Subcutaneous abdominal adipose tissue (tissue), 5 donors: ENCODE results near the gene SIRT2.
A peak's percentile ranks its signal among the peaks of the same experiment; 100 is the strongest.

Experiments used
- H3K27ac ChIP-seq: one replicate; pipeline ENCODE4 v1.7.0; 2013; ENCODE audit warnings: low read depth, mild to moderate bottlenecking, inconsistent platforms, low read length, moderate library complexity
- H3K27me3 ChIP-seq, 5 donors: one replicate each; pipeline ENCODE4 v1.7.0; 2013; ENCODE audit warnings: low read length in 5 of 5, inconsistent platforms in 1 of 5; ENCODE audit not compliant: control insufficient read depth in 5 of 5, insufficient read depth in 4 of 5
- H3K36me3 ChIP-seq, 5 donors: one replicate each; pipeline ENCODE4 v1.7.0; 2013; ENCODE audit warnings: low read length in 5 of 5; ENCODE audit not compliant: control insufficient read depth in 5 of 5, insufficient read depth in 5 of 5
- H3K4me1 ChIP-seq, 5 donors: one replicate each; pipeline ENCODE4 v1.7.0; 2013; ENCODE audit warnings: low read length in 5 of 5, mild to moderate bottlenecking in 3 of 5, moderate library complexity in 1 of 5; ENCODE audit not compliant: control insufficient read depth in 5 of 5, insufficient read depth in 5 of 5
- H3K4me3 ChIP-seq, 5 donors: one replicate each; pipeline ENCODE4 v1.7.0; 2013; ENCODE audit warnings: low read length in 5 of 5, low read depth in 1 of 5
- H3K9ac ChIP-seq, 5 donors: one replicate each; pipeline ENCODE4 v1.7.0; 2013; ENCODE audit warnings: low read length in 5 of 5, mild to moderate bottlenecking in 4 of 5, moderate library complexity in 3 of 5
- H3K9me3 ChIP-seq, 5 donors: one replicate each; pipeline ENCODE4 v1.7.0; 2013; ENCODE audit warnings: low read length in 5 of 5; ENCODE audit not compliant: control insufficient read depth in 5 of 5
- donor health status: healthy.
- donor health status: healthy.
- donor health status: healthy.
- donor health status: healthy.
- donor health status: healthy.

Gene SIRT2

DNA sequence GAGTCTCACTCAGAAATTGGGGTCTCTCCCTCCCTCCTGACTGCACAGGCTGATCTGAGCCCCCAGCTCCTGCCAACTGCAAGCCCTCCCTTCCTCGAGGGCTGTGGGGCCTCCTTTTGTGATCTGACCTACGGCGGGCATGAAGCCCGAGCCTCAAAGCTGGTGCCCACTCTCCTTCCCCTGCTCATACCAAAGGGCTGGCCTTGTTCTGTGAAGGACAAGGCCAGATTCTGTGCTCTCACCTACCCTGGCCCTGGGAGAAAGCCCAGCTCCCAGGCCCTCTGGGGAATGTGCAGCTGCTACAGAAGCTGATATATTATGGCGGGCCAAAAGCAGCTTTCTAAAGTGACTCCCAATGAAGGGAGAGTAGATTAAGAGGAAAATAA lies 58.8 kb downstream of the SIRT2 start:
- peaks cover 0 to 14% (median 8%) of the 10 kb centered on the region in 5 donors for H3K4me1 ChIP-seq
- H3K27me3 ChIP-seq = no peaks in the 10 kb centered on the region
- H3K36me3 ChIP-seq = peaks cover 8 to 99% (median 97%) of the 10 kb centered on the region in 5 donors
- peak overlapping the region in 2 of 5 donors; percentile 1 to 35 for H3K9ac ChIP-seq
- H3K4me3 ChIP-seq = no peak overlapping the region
- H3K9me3 ChIP-seq = no peaks in the 10 kb centered on the region
- peak overlapping the region; percentile 23 for H3K27ac ChIP-seq

DNA sequence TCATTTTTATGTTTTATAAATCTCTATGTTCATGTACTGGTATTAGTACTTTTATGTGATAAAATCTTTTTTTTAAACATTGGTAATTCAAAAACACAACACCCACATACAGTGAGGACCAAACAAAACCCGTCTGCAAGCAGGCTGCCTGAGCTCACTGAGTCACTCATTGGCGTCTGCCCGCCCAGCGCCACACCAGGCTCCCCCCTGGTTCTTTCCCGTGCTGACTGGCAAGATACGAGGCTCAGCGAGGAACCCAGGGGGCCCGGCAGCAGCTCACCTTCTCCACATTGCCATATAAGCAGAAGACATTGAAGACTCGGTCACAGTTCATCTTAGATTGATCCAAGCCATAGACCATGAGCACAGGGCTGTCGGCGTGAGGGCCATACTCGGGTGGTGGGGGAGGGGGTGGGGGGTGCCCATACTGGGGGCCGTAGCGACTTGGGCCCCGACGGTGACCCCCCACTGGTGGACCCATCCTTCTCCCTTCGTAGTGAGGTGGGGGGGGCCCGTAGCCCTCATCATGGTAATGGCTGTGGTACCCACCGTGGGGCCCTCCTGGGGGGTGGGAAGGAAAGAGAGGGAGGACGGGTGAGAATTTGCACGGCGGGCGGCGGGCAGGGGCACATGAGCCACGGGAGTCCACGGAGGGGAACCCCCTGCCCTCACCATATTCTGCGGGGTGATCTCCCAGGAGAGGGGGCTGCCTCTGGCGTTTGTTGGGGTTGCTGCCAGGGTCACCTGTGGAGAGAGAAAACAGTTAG lies 59.4 kb downstream of the SIRT2 start:
- H3K27me3 ChIP-seq = no peaks in the 10 kb centered on the region
- no peak overlapping the region for H3K4me3 ChIP-seq
- peaks cover 0 to 14% (median 7%) of the 10 kb centered on the region in 5 donors for H3K4me1 ChIP-seq
- H3K9ac ChIP-seq = no peak overlapping the region
- H3K36me3 ChIP-seq = peaks cover 8 to 98% (median 94%) of the 10 kb centered on the region in 5 donors
- H3K27ac ChIP-seq = peak overlapping the region; percentile 23
- no peaks in the 10 kb centered on the region for H3K9me3 ChIP-seq

DNA sequence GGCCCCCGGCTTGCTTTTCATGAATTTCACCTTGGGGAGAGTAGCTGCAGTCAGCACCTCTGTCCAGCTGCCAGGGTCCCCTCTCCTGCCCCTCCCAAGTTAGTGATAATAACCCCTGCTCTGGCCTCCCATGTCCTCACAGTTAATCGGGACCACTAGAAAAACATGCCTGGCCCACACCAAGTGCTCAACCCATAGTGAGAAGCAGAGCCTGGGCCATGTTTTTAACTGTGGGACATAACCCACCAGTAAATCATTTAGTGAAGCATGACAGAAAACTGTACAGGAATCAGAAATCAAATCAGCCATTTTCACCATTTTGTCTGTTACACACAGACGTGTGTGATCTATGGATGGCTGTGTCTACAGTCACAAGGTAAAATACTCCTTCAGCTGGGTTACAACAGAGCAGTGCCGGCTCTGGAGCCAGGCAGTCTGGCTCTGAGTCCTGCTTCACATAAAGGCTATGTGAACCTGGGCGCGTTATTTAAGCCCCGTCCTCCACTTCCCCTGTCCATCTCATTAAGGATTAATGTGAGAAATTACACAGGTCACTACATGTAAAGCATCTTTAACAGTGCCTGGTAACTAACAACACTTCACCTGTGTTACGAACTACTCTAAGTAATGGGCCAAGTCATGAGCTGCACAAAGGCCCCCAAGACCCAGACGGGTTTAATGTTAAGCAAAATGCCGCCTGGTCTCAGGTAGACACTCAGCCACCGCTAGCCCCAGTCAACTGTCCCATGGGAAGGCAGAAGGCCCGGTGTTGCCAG lies 60.2 kb downstream of the SIRT2 start:
- H3K27ac ChIP-seq = no peak overlapping the region
- H3K9ac ChIP-seq = no peak overlapping the region

DNA sequence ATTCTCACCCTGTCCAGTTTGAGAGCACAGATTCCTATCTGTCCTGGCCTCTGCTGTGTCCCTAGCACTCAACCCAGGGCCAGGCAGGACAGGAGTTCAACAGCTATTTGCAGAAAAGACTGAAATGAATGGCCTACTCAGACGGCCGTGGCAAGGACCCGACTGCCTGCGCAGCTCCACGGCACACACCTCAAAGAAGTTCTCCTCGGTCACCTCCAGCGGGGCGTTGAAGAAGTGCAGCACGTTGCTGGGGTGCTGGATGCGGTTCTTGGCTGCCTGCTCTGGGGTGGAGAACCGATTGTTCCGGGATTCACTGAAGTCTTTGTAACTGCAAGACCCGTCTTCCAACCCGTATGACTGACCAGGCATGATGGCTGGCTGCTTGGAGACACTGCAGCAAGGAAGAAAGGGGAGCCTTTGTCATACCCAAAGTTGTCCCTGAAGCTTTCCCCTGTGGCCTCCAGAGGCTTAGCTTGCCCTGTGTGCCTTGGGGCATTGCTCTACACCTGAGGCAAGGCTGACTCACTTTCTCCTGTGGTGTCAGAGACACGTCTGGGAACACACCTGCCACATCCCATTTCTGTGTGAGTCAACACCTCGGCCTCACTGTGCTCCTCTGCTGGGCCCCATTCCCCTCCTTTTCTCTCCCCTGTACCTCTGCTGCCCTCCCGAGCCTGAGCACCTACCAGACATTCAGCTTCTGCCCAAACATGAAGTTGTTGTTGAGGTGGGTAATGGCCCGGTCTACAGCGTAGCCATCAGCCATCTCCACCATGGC lies 61.0 kb downstream of the SIRT2 start:
- Histone ChIP-seq H3K27me3 (no peaks in the 10 kb centered on the region), H3K27ac (no peak overlapping the region), H3K9ac (no peak overlapping the region), H3K4me1 (peaks cover 0 to 14% (median 7%) of the 10 kb centered on the region in 5 donors), H3K9me3 (no peaks in the 10 kb centered on the region), H3K4me3 (no peak overlapping the region), H3K36me3 (peaks cover 8 to 85% (median 79%) of the 10 kb centered on the region in 5 donors)

More for the DNA sequence above, 60.2 kb downstream of the SIRT2 start:
- Histone ChIP-seq H3K36me3 (peaks cover 8 to 93% (median 86%) of the 10 kb centered on the region in 5 donors), H3K4me1 (peaks cover 0 to 14% (median 7%) of the 10 kb centered on the region in 5 donors), H3K27me3 (no peaks in the 10 kb centered on the region), H3K4me3 (no peak overlapping the region), H3K9me3 (no peaks in the 10 kb centered on the region)

DNA sequence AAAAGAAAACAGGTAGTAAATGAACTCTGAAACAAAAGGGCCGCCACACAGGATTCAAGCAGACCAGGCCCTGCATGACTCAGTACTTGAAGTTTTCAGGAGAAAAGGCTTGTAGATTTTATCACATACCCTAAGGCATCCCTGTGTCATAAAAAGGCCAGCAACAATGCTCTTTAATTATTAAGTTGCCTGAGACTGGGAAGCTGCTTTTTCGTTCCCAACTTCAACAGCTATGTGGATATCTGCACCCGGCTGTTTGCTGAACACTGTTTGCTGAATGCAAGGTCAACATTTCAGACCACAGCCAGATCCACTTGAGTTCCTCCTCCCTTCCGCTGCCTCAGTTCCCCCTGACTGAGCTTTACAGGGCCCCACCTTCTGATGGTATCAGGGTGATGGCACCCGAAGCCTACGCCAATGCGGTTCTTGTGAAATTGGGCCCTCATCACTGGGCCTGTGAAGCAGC lies 61.7 kb downstream of the SIRT2 start:
- H3K4me3 ChIP-seq = no peak overlapping the region
- no peak overlapping the region for H3K9ac ChIP-seq
- no peaks in the 10 kb centered on the region for H3K9me3 ChIP-seq
- no peaks in the 10 kb centered on the region for H3K27me3 ChIP-seq
- H3K27ac ChIP-seq = no peak overlapping the region
- H3K4me1 ChIP-seq = peaks cover 0 to 14% (median 8%) of the 10 kb centered on the region in 5 donors
- peaks cover 8 to 78% (median 72%) of the 10 kb centered on the region in 5 donors for H3K36me3 ChIP-seq

DNA sequence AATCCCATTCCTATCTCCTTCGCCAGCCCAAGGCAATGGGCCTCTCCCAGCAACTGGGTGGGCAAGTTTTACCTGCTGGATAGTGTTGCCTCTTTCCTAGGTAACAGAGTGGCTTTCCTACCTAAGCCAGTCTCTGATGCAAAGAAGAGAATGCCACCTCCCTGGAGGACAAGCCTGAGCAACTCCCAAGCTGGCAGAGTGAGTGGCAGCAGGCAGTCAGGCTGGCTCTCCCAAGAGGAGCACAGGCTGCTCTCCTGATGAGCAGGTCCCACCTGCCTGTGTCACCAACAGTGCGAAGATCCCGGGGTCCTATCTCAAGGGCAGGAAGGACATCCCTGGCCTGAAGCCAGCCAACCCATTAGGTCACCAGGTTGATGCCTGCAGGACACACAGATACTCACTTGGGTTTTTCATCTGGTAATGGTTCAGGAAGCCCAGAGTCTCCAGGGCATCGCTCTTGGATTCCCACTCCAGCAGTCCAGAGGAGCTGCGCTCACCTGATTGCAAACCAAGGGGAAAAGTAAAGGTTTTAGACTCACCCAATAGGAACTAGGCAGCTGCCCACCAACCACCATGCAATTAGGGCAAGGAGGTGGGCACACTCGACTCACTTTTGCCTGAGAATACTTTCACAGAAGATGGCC lies 62.3 kb downstream of the SIRT2 start:
- Histone ChIP-seq H3K36me3 (peaks cover 6 to 72% (median 66%) of the 10 kb centered on the region in 5 donors), H3K4me1 (peaks cover 0 to 20% (median 14%) of the 10 kb centered on the region in 5 donors), H3K9ac (no peak overlapping the region), H3K4me3 (no peak overlapping the region), H3K9me3 (no peaks in the 10 kb centered on the region), H3K27me3 (no peaks in the 10 kb centered on the region), H3K27ac (no peak overlapping the region)

DNA sequence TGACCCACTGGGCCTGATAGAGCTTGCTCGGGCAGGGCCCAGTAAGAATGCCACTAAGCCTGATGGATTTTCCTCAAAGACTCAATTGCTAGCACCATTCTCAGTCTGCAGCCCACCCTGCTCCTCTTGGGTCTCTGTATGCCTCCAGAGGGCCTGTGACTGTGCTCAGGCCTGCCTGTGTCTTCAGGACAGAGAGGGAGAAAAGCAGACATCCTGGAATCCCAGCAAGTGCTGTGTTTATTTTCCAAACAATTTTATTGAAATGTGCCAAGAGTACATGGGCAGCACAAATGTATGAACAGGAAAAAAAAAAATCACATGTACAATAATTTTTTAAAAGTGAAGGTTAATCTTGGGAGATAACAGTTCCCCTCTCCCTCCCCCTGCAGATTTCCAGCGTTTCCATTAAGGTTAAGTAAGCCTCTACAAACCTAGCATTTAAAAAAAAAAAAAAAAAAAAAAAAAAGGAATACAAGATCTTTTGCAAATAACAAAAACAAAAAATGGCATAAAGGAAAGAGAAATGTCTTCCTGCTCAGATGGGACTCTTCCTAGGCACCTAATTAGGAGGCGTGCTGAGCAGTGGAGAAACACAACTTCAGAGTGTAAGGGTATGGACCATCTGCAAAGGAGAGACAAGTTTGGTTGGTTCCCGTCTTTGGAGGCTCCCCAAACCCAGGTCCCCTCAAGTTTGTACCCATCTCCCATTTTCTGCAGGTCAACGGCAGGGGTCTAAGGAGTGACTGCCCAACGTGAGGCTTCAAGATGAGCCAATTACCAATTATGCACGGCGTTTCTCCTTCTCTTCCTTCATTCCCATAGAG lies 63.0 kb downstream of the SIRT2 start:
- H3K4me3 ChIP-seq = no peak overlapping the region
- H3K27ac ChIP-seq = peak overlapping the region; percentile 10
- H3K9ac ChIP-seq = no peak overlapping the region
- peaks cover 2 to 66% (median 58%) of the 10 kb centered on the region in 5 donors for H3K36me3 ChIP-seq
- peaks cover 0 to 20% (median 17%) of the 10 kb centered on the region in 5 donors for H3K4me1 ChIP-seq
- no peaks in the 10 kb centered on the region for H3K9me3 ChIP-seq
- no peaks in the 10 kb centered on the region for H3K27me3 ChIP-seq

DNA sequence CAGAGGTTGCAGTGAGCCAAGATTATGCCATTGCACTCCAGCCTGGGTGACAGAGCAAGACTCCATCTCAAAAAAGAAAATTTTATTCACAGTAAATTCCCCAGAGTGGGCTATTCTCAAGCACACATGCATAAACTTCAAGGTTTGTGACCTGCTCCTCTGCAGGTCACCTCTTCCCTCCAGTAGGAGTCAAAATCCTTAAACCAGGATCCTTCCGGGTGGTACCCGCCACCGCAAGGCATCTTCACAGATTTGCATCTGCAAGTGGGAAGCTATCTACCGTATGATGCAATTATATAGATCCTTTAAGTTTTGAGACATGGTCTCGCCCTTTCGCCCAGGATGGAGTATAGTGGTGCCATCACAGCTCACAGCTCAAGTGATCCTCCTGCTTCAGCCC lies 64.8 kb downstream of the SIRT2 start:
- Histone ChIP-seq H3K9me3 (no peaks in the 10 kb centered on the region), H3K4me3 (no peak overlapping the region), H3K9ac (no peak overlapping the region), H3K4me1 (peaks cover 5 to 29% (median 26%) of the 10 kb centered on the region in 5 donors), H3K27me3 (no peaks in the 10 kb centered on the region), H3K36me3 (peaks cover 2 to 52% (median 43%) of the 10 kb centered on the region in 5 donors), H3K27ac (no peak overlapping the region)

DNA sequence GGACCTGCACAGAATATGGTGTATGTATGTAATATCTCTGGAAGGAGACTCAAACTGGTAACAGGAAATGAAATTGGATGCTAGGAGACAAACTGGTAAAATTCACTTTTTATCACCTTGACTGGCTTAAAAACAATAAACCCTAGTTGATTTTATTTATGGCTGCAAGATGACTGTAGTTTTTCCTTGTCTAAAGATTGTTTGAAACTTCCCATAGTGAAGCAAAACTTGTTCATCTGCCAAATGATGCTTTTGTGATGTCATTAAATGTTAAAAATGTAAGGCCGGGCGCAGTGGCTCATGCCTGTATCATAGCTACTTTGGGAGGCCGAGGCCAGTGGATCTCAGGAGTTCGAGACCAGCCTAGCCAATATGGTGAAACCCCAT lies 65.3 kb downstream of the SIRT2 start:
- Histone ChIP-seq H3K27me3 (no peaks in the 10 kb centered on the region), H3K4me1 (peaks cover 5 to 30% (median 27%) of the 10 kb centered on the region in 5 donors), H3K9ac (no peak overlapping the region), H3K36me3 (peaks cover under 1 to 50% (median 38%) of the 10 kb centered on the region in 5 donors), H3K9me3 (no peaks in the 10 kb centered on the region), H3K4me3 (no peak overlapping the region), H3K27ac (no peak overlapping the region)
